Stomach (tissue), 4 donors: ENCODE data around the gene TMEM238L.
A peak's percentile ranks its signal among the peaks of the same experiment; 100 is the strongest.

Experiments used
- POLR2A ChIP-seq, 4 donors: fragments of 450-650 bp; IDR thresholded peaks; one replicate each; pipeline ENCODE4 v1.6.1; 2016; ENCODE audit warnings: antibody characterized with exemption in 4 of 4, control low read depth in 2 of 4, mild to moderate bottlenecking in 1 of 4, moderate library complexity in 1 of 4
- TF ChIP-seq, protein P1 (sequence below), 7 experiments: fragments of 450-650 bp in 4 of 7; fragments of 200-600 bp in 3 of 7; sonication (generic) in 3 of 7; IDR thresholded peaks; one replicate each; pipeline ENCODE4 v1.5.1; 2016 to 2019; ENCODE audit warnings: antibody characterized with exemption in 7 of 7, control low read depth in 2 of 7, mild to moderate bottlenecking in 1 of 7

GRCh38 chr17:10803830-10804475, at the start of gene TMEM238L:
- TF ChIP-seq, protein P1, sequence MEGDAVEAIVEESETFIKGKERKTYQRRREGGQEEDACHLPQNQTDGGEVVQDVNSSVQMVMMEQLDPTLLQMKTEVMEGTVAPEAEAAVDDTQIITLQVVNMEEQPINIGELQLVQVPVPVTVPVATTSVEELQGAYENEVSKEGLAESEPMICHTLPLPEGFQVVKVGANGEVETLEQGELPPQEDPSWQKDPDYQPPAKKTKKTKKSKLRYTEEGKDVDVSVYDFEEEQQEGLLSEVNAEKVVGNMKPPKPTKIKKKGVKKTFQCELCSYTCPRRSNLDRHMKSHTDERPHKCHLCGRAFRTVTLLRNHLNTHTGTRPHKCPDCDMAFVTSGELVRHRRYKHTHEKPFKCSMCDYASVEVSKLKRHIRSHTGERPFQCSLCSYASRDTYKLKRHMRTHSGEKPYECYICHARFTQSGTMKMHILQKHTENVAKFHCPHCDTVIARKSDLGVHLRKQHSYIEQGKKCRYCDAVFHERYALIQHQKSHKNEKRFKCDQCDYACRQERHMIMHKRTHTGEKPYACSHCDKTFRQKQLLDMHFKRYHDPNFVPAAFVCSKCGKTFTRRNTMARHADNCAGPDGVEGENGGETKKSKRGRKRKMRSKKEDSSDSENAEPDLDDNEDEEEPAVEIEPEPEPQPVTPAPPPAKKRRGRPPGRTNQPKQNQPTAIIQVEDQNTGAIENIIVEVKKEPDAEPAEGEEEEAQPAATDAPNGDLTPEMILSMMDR (IDR thresholded peaks at IDR 0.05) = no peak
- peak in 3 of 4 donors; percentile 18 to 74 (median 55) for TF ChIP-seq POLR2A (IDR thresholded peaks at IDR 0.05)
